Parathyroid adenoma (tissue), 2 donors: ENCODE measurements around the gene NMUR1.

Experiments used
- H2AFZ ChIP-seq: fragments of 300-600 bp; sonication (generic); one replicate; pipeline ENCODE4 v1.7.0; 2017; ENCODE audit warnings: antibody characterized with exemption, mild to moderate bottlenecking
- H3K27ac ChIP-seq: fragments of 300-600 bp; sonication (generic); one replicate; pipeline ENCODE4 v1.7.0; 2017
- H3K27me3 ChIP-seq: fragments of 300-600 bp; sonication (generic); one replicate; pipeline ENCODE4 v1.7.0; 2017; ENCODE audit warnings: low read length; ENCODE audit not compliant: control insufficient read depth, insufficient read depth
- H3K36me3 ChIP-seq: fragments of 300-600 bp; sonication (generic); one replicate; pipeline ENCODE4 v1.7.0; 2017; ENCODE audit warnings: low read length; ENCODE audit not compliant: control insufficient read depth, insufficient read depth
- H3K4me1 ChIP-seq: fragments of 300-600 bp; sonication (generic); one replicate; pipeline ENCODE4 v1.7.0; 2017; ENCODE audit warnings: control low read depth
- H3K4me2 ChIP-seq: fragments of 300-600 bp; sonication (generic); one replicate; pipeline ENCODE4 v1.7.0; 2017; ENCODE audit warnings: low read length
- H3K4me3 ChIP-seq: fragments of 300-600 bp; sonication (generic); one replicate; pipeline ENCODE4 v1.7.0; 2017; ENCODE audit warnings: low read depth, low read length
- H3K79me2 ChIP-seq: fragments of 300-600 bp; sonication (generic); one replicate; pipeline ENCODE4 v1.7.0; 2017; ENCODE audit warnings: control low read depth
- H3K9ac ChIP-seq: fragments of 300-600 bp; sonication (generic); one replicate; pipeline ENCODE4 v1.7.0; 2017; ENCODE audit warnings: mild to moderate bottlenecking
- H3K9me3 ChIP-seq: fragments of 300-600 bp; sonication (generic); one replicate; pipeline ENCODE4 v1.7.0; 2017; ENCODE audit warnings: low read length; ENCODE audit not compliant: control insufficient read depth
- CTCF ChIP-seq: fragments of 300-600 bp; sonication (generic); IDR thresholded peaks from one replicate; pipeline ENCODE4 v1.7.0; 2017; ENCODE audit warnings: antibody characterized with exemption, mild to moderate bottlenecking
- donor health status: primary hyperparathyroidism.

The NMUR1 gene

GRCh38 chr2:231527091-231527395, 3.2 kb downstream of the NMUR1 start:
- no peak overlapping the region for H3K9ac ChIP-seq
- H3K27me3 ChIP-seq = no peaks in the 10 kb centered on the region
- peaks cover 6% of the 10 kb centered on the region for H3K4me1 ChIP-seq
- no peaks in the 10 kb centered on the region for H3K9me3 ChIP-seq
- no peaks in the 10 kb centered on the region for H3K79me2 ChIP-seq
- TF ChIP-seq CTCF = no peak
- H3K36me3 ChIP-seq = no peaks in the 10 kb centered on the region
- no peak overlapping the region for H3K4me2 ChIP-seq
- no peak overlapping the region for H3K4me3 ChIP-seq
- H3K27ac ChIP-seq = no peak overlapping the region
- H2AFZ ChIP-seq = no peak overlapping the region

- no peaks in the 10 kb centered on the region for H3K36me3 ChIP-seq
- H3K27ac ChIP-seq = no peak overlapping the region
- H3K9me3 ChIP-seq = no peaks in the 10 kb centered on the region
- no peaks in the 10 kb centered on the region for H3K27me3 ChIP-seq
- H3K4me2 ChIP-seq = no peak overlapping the region
- TF ChIP-seq CTCF = no peak
- H2AFZ ChIP-seq = no peak overlapping the region
- H3K9ac ChIP-seq = no peak overlapping the region
- no peak overlapping the region for H3K4me3 ChIP-seq
- no peaks in the 10 kb centered on the region for H3K79me2 ChIP-seq
- peaks cover 6% of the 10 kb centered on the region for H3K4me1 ChIP-seq
Observed at GRCh38 chr2:231526341-231527090, 3.7 kb downstream of the NMUR1 start.

- Histone ChIP-seq H3K27me3 (no peaks in the 10 kb centered on the region), H3K36me3 (no peaks in the 10 kb centered on the region), H3K4me1 (peaks cover 6% of the 10 kb centered on the region), H2AFZ (no peak overlapping the region), H3K79me2 (no peaks in the 10 kb centered on the region), H3K4me3 (no peak overlapping the region), H3K27ac (no peak overlapping the region), H3K4me2 (no peak overlapping the region), H3K9ac (no peak overlapping the region), H3K9me3 (no peaks in the 10 kb centered on the region)
- no peak for TF ChIP-seq CTCF
Observed at GRCh38 chr2:231525248-231526163, 4.7 kb downstream of the NMUR1 start.

- peaks cover 6% of the 10 kb centered on the region for H3K4me1 ChIP-seq
- no peak overlapping the region for H3K4me3 ChIP-seq
- H3K79me2 ChIP-seq = no peaks in the 10 kb centered on the region
- no peak overlapping the region for H2AFZ ChIP-seq
- H3K9me3 ChIP-seq = no peaks in the 10 kb centered on the region
- H3K4me2 ChIP-seq = no peak overlapping the region
- H3K36me3 ChIP-seq = no peaks in the 10 kb centered on the region
- H3K27ac ChIP-seq = no peak overlapping the region
- no peak for TF ChIP-seq CTCF
- H3K9ac ChIP-seq = no peak overlapping the region
- no peaks in the 10 kb centered on the region for H3K27me3 ChIP-seq
Observed at GRCh38 chr2:231524477-231525247, 5.6 kb downstream of the NMUR1 start.
